HAP-1 (cell line): ENCODE results near the gene ADAMTS1.

ENCODE experiments used
- DNase-seq, 2 experiments: peaks; one replicate each; pipeline ENCODE4 v3.0.0-alpha.2; 2016 to 2020; ENCODE audit warnings: low spot score in 2 of 2
- H3K27me3 ChIP-seq: fragments of 250-450 bp; sonication (Bioruptor Pico); 2 replicates; pipeline ENCODE4 v1.5.1; 2020; ENCODE audit warnings: low read depth, mild to moderate bottlenecking, moderate library complexity
- H3K36me3 ChIP-seq: fragments of 250-450 bp; sonication (Bioruptor Pico); replicated peaks from 2 replicates; pipeline ENCODE4 v1.5.1; 2020; ENCODE audit warnings: mild to moderate bottlenecking
- H3K4me1 ChIP-seq: fragments of 250-450 bp; sonication (Bioruptor Pico); 2 replicates; pipeline ENCODE4 v1.5.1; 2020; ENCODE audit warnings: mild to moderate bottlenecking
- H3K4me3 ChIP-seq: fragments of 250-450 bp; sonication (Bioruptor Pico); 2 replicates; pipeline ENCODE4 v1.5.1; 2020; ENCODE audit warnings: mild to moderate bottlenecking, moderate library complexity
- H3K9me3 ChIP-seq: fragments of 250-450 bp; sonication (Bioruptor Pico); 2 replicates; pipeline ENCODE4 v1.5.1; 2020; ENCODE audit warnings: mild to moderate bottlenecking, moderate library complexity
- in situ Hi-C: fragments of 300-500 bp; cut with MboI; formaldehyde crosslinking; loops from 3 replicates; pipeline ENCODE4 v1.14.3; 2020; ENCODE audit warnings: low sequenced_read_pairs, inconsistent platforms, mixed read lengths

Gene ADAMTS1

GRCh38 chr21:26840912-26841311 is 4.3 kb downstream of the ADAMTS1 start:
- Histone ChIP-seq H3K27me3 (no peaks in the 10 kb centered on the region), H3K4me1 (peaks cover 11% of the 10 kb centered on the region), H3K36me3 (peaks cover 56% of the 10 kb centered on the region), H3K9me3 (no peaks in the 10 kb centered on the region), H3K4me3 (no peak overlapping the region)
- in situ Hi-C loops = no loop called here
- DNase-seq = no peak

- Histone ChIP-seq H3K36me3 (peaks cover 58% of the 10 kb centered on the region), H3K27me3 (no peaks in the 10 kb centered on the region), H3K4me1 (peaks cover 7% of the 10 kb centered on the region), H3K9me3 (no peaks in the 10 kb centered on the region), H3K4me3 (no peak overlapping the region)
- in situ Hi-C loops = no loop called here
- no peak for DNase-seq
Observed at GRCh38 chr21:26840201-26840600, 5.0 kb downstream of the ADAMTS1 start.

GRCh38 chr21:26837539-26837938 is 7.7 kb downstream of the ADAMTS1 start:
- no peaks in the 10 kb centered on the region for H3K9me3 ChIP-seq
- no peak for DNase-seq
- peaks cover 4% of the 10 kb centered on the region for H3K4me1 ChIP-seq
- peaks cover 58% of the 10 kb centered on the region for H3K36me3 ChIP-seq
- in situ Hi-C loops = no loop called here
- H3K27me3 ChIP-seq = no peaks in the 10 kb centered on the region
- no peak overlapping the region for H3K4me3 ChIP-seq

GRCh38 chr21:26836528-26836927 is 8.7 kb downstream of the ADAMTS1 start:
- no peaks in the 10 kb centered on the region for H3K4me1 ChIP-seq
- H3K36me3 ChIP-seq = peaks cover 51% of the 10 kb centered on the region
- no peak for DNase-seq
- in situ Hi-C loops = no loop called here
- no peaks in the 10 kb centered on the region for H3K27me3 ChIP-seq
- no peak overlapping the region for H3K4me3 ChIP-seq
- no peaks in the 10 kb centered on the region for H3K9me3 ChIP-seq

- H3K4me3 ChIP-seq = no peak overlapping the region
- in situ Hi-C loops = no loop called here
- H3K27me3 ChIP-seq = no peaks in the 10 kb centered on the region
- H3K36me3 ChIP-seq = peaks cover 45% of the 10 kb centered on the region
- no peaks in the 10 kb centered on the region for H3K9me3 ChIP-seq
- DNase-seq = no peak
- H3K4me1 ChIP-seq = no peaks in the 10 kb centered on the region
Observed at GRCh38 chr21:26835714-26836265, 9.4 kb downstream of the ADAMTS1 start.

GRCh38 chr21:26835027-26835713 is 10.0 kb downstream of the ADAMTS1 start:
- H3K27me3 ChIP-seq = no peaks in the 10 kb centered on the region
- H3K4me1 ChIP-seq = no peaks in the 10 kb centered on the region
- peaks cover 39% of the 10 kb centered on the region for H3K36me3 ChIP-seq
- no peak overlapping the region for H3K4me3 ChIP-seq
- DNase-seq = no peak
- in situ Hi-C loops = no loop called here
- no peaks in the 10 kb centered on the region for H3K9me3 ChIP-seq

- Histone ChIP-seq H3K9me3 (no peaks in the 10 kb centered on the region), H3K4me3 (no peak overlapping the region), H3K4me1 (no peaks in the 10 kb centered on the region), H3K36me3 (peaks cover 30% of the 10 kb centered on the region), H3K27me3 (no peaks in the 10 kb centered on the region)
- in situ Hi-C loops = no loop called here
- DNase-seq = no peak
Observed at GRCh38 chr21:26834181-26834905, 10.9 kb downstream of the ADAMTS1 start.

GRCh38 chr21:26833460-26833939 is 11.7 kb downstream of the ADAMTS1 start:
- peaks cover 23% of the 10 kb centered on the region for H3K36me3 ChIP-seq
- no peaks in the 10 kb centered on the region for H3K27me3 ChIP-seq
- H3K9me3 ChIP-seq = no peaks in the 10 kb centered on the region
- H3K4me3 ChIP-seq = no peak overlapping the region
- no peaks in the 10 kb centered on the region for H3K4me1 ChIP-seq
- DNase-seq = no peak
- in situ Hi-C loops = no loop called here

GRCh38 chr21:26833011-26833410 is 12.2 kb downstream of the ADAMTS1 start:
- in situ Hi-C loops = no loop called here
- H3K36me3 ChIP-seq = peaks cover 18% of the 10 kb centered on the region

GRCh38 chr21:26832546-26832945 is 12.7 kb downstream of the ADAMTS1 start:
- in situ Hi-C loops = no loop called here
- Histone ChIP-seq H3K9me3 (no peaks in the 10 kb centered on the region), H3K4me3 (no peak overlapping the region), H3K27me3 (no peaks in the 10 kb centered on the region), H3K4me1 (no peaks in the 10 kb centered on the region), H3K36me3 (peaks cover 14% of the 10 kb centered on the region)
- DNase-seq = no peak

More at GRCh38 chr21:26833011-26833410, 12.2 kb downstream of the ADAMTS1 start:
- no peaks in the 10 kb centered on the region for H3K9me3 ChIP-seq
- no peak overlapping the region for H3K4me3 ChIP-seq
- H3K27me3 ChIP-seq = no peaks in the 10 kb centered on the region
- no peaks in the 10 kb centered on the region for H3K4me1 ChIP-seq
- DNase-seq = no peak

- in situ Hi-C loops = no loop called here
- Histone ChIP-seq H3K27me3 (no peaks in the 10 kb centered on the region), H3K4me1 (no peaks in the 10 kb centered on the region), H3K4me3 (no peak overlapping the region), H3K36me3 (no peaks in the 10 kb centered on the region), H3K9me3 (no peaks in the 10 kb centered on the region)
- no peak for DNase-seq
Observed at GRCh38 chr21:26826801-26827200, 18.4 kb downstream of the ADAMTS1 start.

GRCh38 chr21:26820509-26820908 is 24.7 kb downstream of the ADAMTS1 start:
- Histone ChIP-seq H3K27me3 (no peaks in the 10 kb centered on the region), H3K9me3 (no peaks in the 10 kb centered on the region), H3K4me1 (peaks cover 11% of the 10 kb centered on the region), H3K4me3 (no peak overlapping the region), H3K36me3 (no peaks in the 10 kb centered on the region)
- in situ Hi-C loops = no loop called here
- DNase-seq = no peak

GRCh38 chr21:26819740-26820324 is 25.4 kb downstream of the ADAMTS1 start:
- Histone ChIP-seq H3K36me3 (no peaks in the 10 kb centered on the region), H3K9me3 (no peaks in the 10 kb centered on the region), H3K4me1 (peaks cover 11% of the 10 kb centered on the region), H3K27me3 (no peaks in the 10 kb centered on the region), H3K4me3 (no peak overlapping the region)
- DNase-seq = no peak
- in situ Hi-C loops = no loop called here

- Histone ChIP-seq H3K4me3 (no peak overlapping the region), H3K9me3 (no peaks in the 10 kb centered on the region), H3K36me3 (no peaks in the 10 kb centered on the region), H3K4me1 (peaks cover 11% of the 10 kb centered on the region), H3K27me3 (no peaks in the 10 kb centered on the region)
- in situ Hi-C loops = no loop called here
- DNase-seq = peak; percentile 27 to 91
Observed at GRCh38 chr21:26818906-26819305, 26.3 kb downstream of the ADAMTS1 start.
